LoVo (cell line): Measurements from ENCODE around the gene DLGAP1.

Source experiments
- DNase-seq: peaks from one replicate; pipeline ENCODE4 v3.0.0-alpha.2; 2016; ENCODE audit warnings: low spot score

DLGAP1 gene

DNA sequence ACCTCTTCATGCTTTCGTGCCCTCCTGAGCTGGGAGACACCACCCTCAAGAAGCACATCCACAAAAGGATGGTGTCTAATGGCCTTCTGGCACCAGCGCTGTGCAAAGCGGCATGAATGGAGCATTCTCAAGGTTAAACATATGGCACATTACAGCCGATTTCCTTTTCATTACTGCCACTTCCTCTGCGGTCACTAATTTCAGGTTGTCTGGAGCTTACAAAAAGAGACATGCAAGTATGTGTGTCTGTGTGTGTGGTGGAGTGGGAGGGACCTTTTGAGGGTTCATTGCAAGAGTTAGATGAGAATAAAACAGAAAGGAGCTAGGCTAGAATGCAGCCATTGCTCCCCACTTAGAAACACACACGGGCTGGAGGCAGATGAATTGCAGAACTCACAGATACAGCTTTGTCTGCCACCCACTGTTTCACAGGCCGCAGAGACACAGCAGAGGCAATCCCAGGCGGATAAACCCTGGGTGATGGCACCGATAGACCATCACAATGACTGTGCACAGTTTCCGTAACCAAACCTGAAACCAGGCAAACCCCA, 929.2 kb downstream of the DLGAP1 start:
- no peak for DNase-seq

DNA sequence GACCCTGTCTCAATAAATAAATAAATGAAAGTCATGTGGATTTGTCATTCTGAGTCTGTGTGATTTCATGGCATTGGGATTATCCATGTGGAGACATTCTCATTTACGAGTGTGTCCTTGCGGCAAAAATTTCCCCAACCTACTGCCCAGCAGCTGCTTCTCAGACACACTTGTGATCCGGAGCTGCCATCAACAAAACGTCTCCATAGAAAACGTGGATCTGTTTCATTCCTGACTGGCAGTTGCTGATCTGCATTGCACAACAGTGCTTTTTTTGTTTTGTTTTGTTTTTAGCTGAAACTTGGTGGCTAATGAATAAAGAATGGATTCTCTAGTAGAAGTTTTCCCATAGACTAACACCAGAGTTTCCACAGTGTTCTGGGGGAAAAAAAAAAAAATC, 930.4 kb downstream of the DLGAP1 start:
- DNase-seq: no peak

DNA sequence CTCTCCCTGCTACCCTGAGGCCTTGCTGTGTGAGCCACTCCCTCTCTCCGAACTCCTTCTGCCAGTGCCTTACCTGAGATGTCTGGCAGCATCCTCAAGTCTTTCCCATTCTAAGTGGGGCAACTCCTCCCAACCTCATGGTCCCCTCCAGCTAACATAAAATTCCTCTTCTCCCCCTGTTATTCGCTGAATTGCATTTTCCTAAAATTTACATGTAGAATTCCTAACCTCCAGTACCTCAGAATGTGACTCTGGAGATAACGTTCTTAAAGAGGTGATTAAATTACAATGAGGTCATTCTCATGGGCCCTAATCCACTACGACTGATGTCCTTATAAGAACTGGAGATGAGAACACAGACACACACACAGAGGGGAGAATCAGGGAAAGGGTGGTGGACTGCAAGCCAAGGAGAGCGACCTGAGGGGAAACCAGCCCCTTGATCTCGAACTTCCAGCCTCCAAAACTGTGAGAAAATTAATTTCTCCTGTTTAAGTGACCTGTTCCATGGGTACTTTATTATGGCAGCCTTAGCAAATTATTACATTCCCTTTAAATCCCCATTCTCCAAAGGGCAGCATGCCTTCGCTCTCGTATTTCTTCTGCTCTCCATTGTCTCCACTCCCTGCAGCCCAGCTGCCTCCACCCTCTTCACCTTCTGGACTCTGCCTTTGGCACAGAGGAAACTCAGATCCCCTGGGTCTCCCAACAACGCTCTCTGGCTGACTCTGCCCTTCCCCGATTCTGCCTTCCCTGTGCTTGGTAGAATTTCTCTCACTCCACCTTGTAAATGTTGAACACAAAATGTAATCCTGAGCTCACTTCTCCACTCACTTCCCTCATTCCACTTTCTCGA, 934.6 kb downstream of the DLGAP1 start:
- DNase-seq: no peak

DNA sequence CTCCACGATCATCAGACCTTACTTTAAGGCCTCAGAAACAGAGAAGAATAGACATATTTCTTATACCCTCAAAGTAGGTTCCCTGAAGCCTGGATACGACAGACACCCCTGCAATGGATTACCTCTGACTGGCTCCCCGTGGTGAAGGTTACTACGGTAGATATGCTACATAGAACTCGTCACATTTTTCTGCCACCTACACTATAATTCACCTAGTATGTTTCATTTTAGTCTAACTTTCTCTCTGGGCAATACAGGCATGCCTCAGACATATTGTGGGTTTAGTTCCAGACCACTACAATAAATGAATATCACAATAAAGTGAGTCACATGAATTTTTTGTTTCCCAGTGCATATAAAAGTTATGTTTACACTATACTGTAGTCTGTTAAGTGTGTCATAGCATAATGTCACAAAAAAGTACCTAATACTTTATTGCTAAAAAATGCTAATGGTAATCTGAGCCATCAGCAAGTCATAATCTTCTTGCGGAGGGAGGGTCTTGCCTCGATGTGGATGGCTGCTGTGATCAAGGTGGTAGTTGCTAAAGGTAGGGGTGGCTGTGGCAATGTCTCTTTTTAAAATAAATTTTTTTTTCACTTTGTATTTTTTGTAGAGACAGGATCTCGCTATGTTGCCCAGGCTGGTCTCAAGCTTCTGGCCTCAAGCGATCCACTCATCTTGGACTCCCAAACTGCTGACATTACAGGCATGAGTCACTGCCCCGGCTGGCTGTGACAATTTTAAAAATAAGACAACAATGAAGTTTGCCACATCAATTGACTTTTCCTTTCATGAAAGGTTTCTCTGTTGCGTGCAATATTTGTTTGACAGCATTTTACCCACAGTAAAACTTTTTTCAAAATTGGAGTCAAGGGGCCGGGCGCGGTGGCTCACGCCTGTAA, 940.5 kb downstream of the DLGAP1 start:
- no peak for DNase-seq

DNA sequence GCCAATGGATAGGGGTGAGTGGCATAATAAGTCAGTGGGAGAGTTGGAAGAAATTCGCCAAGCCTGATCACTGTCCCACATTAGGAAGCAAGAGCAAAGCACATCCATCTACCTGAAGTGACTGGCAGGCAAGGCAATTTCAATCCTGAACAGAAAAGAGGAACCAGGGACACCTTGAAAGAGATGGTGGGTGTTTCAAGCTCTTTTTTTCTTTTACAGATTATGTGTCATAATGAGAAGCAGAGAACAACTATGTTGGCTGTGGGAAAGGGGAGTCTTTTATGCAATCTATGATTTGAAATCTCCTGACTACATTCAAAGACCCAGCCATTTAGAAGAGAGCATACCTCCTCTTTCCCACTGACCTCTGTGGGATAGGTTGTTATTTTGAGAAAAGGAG, 941.6 kb downstream of the DLGAP1 start:
- DNase-seq: no peak

DNA sequence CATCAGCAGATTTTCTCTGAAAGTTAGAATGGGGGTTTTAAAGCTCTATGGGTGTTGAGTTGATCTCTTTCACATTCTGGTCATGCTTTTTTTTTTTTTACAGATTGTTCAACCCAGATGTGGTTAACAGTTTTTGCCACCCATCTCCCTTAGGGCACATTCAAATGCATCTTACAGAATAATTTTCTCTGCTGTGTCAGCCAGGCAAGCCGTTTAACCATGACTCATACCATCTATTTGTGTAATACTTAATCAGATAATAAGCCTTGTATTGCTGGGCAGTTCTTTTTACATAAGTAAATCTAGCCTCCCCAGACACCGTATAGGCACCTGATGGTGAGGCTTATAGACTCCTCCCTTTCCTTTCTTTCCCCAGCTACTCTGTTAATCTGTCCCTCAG, 943.1 kb downstream of the DLGAP1 start:
- peak; percentile 11 for DNase-seq

DNA sequence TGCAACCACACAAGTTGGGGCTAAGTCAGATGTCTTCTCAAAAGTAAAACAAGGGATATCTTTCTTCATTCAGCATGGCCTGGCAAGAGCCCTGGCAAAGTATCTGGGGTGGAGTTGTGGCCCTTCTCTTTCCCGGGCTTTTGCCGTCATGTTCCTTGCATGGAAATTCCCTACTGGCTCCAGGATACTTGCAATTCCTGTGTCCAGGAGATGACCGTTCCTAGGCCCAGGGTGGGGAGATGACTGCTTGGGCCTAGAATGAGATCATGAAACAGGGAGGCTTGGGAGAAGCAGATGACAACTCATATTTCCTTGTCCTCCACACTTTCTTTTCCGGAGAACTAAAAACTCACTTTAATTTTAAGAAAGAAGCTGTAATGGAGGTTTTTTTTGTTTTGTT, 944.2 kb downstream of the DLGAP1 start:
- DNase-seq: no peak

DNA sequence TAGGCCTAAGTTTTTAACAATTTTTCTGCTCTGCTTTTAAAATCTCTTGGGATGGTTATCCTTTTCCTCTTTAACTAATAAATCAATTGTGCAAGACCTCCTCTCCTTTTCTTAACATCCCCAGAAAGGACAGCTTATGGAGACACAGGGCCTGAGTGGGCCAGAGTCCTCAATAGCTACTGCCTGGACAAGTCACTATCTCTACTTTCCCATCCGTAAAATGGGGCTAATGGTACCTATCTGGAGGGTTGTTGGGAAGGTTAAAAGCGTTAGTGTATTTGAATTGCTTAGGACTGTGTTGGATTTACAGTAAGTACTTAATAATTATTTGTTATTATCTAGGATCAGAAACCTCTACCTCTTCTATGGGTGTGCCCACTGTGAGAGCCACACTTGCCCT, 945.1 kb downstream of the DLGAP1 start:
- DNase-seq: no peak

DNA sequence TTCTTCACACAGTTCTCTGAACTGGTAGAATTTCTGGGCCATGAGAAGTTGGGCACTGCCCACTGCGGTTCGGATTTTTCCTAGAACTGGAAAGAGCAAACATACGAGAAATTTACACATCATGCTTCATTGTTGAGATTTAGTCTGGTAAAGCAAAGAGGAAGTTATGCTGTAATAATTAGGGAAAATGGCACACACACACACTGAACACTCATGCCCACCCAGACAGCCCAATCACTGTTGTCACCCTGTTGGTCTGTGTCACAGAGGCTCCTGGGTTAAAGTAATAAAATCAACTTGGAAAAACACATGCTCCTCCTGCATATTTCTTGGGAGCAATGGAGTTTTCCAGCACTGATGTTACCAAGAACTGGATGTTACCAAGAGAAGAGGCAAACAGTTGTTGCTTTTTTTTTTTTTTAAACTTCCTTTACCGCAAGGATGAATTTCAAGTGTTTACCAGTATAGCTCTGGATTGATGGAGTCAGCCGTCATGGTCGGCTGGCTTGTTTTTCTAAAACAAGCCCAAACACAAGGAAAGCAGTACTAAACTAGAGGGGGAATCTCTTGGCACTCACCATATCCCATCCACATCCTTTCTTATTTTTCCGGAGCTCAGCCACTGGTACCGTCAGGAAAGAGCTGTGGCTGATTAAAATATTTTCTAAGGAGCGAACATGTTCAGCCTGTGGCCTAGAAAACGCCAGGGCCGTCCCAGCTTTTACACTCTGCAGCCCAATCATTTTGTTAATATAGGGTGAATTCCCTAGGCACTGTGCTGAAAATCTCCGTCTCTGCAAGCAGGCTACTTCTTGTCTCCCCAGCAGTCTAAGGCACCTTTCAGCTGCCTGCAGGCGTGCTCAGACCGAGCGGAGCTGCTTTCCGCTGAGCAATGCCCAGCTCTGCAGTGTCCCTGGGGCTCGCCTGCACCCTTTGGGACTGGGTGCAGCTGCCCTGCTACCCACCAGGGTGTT, 946.2 kb downstream of the DLGAP1 start:
- DNase-seq: no peak

DNA sequence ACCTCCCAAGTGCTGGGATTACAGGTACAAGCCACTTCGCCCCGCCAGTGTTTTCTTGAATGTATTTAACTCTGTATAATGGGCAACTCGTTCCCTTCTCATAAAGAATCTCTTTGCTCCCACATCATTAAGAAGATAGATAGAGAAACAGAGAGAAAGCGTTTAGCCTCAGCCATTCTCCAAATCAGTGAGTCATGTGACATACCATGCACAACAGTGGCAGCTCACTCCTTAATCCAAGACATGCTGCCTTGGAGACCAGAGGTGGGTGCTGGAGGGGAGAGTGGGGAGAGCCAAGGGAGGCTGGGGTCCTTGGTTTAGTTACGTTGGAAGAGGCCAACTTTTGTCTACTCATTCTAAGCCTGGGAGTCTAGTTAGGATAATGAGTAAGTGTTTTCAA, 950.5 kb downstream of the DLGAP1 start:
- no peak for DNase-seq

DNA sequence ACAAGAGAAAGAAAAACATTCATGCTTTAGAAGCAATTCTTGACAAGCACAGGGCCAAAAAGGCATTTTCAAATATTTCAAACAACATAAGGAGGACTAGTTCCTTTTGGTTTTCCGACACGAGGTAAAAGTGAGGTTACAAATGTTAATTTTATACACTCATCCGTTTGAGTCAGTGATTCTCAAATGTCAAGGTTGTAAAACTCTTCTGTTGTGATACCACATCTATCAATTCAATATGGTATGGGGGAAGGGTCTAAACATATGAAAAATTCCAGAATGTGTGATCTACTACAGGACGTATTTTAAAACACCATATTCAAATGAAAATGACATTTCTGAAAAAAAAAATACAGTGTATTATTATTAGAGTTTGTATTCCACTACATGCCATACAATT, 952.5 kb downstream of the DLGAP1 start:
- no peak for DNase-seq

DNA sequence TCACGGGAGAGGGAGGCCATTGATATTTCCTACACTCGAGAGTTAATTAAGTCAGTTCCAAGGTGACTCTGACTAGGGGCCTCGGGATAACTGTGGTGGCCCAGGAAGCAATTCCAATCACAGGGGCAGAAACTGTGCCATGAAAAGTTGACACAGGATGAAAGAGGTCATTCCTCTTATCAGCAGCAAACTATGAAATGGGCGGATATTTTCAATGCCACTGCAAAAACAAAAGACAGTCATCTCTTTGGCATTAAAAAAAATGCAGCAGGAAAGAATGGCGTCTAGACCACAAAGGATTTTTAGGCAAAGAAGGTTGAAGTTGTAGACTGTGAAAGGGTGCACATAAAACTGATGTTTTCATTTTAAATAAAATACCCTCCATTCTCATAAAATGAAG, 955.1 kb downstream of the DLGAP1 start:
- no peak for DNase-seq

DNA sequence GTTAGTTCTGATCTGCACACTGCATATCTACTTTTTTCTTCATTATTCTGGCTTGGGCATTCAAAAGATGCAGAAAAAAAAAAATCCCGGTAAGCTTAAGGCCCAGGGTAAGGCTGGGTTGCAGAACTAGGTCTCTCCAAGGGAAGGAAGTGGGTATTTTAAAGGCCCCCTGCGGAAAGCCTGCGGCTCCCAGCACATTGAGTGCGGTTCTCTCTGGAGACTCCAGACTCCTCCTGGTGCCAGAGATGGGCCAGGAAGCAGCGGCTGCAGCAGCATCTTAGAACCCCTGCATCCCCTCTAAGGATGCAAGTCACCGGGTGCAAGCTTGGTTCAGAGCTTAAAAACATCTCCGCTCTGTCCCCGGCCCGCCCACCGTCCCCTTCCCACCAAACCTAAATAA, 955.6 kb downstream of the DLGAP1 start:
- DNase-seq: no peak

DNA sequence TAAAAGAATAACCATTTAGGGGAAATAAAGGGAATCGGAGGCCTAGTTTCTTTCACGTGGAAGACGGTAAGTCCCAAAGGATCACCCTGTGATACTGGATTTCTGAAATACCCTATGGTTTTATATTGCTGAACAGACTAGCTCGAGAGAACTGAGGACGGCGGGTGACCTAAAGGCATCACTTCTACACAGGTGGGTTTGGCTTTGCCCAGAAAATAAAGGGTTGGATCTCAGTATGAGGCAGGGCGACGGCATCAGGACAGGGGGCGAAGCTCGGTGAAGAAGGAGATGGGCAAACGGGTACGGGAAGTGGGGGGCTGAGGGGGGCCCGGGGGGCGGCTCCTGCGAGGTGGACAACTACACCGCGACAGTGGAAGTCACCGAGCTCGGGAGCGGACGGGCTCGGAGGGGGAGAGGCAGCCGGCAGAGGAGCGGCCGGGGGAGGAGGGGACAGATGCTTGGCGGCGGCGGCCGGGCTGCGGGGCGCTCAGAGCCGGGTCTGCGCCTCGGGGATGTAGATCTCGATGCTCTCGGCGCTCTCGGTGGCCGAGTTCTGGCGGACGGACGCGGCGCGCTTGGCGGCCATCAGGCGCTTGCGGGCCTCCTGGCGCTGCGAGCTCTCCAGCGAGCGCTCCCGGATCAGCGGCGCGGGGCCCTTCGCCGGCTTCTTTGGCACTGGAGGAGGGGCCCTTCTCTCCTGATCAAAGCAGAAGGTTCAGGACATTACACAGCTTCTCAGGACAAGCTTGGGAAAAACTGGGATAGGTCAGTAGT, 956.2 kb downstream of the DLGAP1 start:
- DNase-seq: no peak

DNA sequence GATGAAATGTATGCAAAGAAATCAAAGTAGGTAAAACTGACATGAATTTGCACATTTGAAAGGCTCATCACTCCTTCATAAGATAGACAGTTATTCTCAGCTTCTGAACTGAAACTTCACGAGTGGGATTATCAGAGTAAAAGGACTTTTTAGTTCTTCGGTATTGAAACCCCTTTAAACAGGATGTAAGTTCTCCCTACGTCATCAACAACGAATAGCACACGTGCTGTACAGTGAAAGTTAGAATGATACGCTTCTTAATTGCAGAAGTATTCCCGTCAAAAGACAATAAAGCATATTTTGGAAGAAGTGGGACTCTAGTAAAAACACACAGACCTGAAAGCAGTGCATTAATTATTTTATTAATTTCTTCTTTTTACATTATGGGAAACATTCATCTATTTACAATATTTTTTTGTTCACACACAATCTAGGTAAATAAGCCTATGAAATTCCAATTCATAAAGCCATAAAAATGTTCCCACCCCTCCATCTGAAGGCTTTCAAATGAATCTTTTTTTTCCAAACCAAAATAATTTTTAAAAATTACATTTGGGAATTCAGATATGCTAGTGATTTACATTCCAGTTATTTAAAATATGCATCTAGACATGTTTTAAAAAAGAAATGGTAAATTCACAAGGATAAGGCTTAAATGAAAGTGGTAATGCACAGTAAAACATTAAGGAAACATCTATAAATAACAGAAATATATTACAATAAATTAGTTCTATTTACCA, 959.2 kb downstream of the DLGAP1 start:
- DNase-seq: no peak

DNA sequence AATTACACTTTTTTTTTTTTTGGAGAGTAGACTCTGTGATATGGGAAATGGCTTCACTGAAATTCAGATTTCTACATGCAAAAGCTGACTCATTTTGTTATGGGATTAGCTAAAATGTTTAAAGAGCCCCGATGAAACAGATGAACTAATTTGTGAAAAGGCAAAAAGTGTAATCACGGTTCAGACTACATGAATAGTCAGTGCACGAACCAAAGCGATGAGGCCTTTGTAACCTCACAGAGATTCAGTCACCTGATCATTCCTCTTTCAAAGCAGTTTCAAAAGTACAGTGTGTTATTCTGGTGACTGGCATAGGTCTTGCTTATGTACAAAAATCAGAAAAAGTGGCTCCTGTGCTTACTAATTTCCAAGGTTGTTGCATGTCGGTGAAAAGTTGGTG, 960.5 kb downstream of the DLGAP1 start:
- DNase-seq: no peak

DNA sequence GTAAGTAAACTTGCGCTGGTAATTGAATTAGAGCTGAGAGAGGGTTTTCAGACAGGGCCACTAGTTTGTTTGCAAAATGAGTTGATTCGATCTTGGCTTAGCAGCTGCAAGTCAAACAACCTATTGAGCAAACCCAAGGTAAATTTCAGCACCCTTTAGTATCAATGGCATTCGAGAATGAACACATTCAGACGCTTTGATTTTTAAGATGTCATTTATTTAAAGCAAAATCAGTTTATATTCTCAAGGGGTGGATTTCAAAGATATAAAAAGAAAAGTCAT, 960.9 kb downstream of the DLGAP1 start:
- no peak for DNase-seq

DNA sequence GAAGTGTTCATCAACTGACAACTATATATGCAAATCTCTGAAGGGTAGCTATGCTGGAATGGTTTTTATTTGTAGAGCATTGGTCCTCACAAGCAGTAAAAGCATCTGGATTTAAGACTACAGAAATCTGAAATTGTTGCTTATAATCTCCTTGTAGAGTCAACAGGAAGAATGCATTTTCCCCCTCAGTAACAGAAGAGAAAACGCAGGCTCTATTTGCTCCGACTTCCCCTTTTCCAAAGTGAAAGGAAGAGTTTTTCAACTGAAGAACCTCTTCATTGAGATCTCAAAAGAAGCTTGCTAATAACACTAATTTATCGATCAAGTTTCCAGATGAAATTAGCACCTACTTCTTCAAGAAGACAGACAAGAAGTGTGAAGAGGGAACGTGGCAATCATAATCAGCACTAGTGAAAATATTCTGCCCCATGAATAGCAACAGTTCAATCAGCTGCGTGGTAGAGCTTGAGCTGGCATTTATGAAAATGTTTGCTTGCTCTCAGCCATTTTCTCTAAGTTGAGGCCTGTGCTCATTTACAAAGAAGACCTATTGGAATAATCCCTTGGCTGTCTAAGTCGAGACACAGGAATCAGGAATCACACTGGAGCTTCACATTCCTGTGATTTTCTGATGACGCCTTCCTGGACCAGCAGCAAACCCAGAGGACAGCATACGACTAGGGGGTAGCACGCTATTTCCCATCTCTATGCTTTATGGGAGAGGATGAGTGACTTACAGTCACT, 961.4 kb downstream of the DLGAP1 start:
- DNase-seq: no peak

DNA sequence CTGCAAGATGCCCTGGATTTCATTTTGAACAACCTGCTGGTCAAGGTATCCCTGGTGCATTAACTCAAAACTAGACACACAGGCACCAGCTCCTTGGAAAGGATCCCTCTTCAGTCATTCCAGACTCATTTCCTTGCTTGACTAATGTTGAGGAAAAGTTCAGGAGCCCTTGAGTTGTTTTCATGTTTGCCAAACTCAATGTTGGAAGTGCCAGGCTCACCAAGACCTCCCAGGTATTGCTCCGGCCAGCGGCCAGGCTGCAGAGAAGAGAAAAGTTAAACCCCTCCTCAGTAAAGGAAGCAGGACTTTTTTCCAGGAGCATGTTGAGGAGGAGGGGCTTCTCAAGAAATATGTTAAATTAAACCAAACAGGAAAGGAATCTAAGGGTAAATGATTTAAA, 962.4 kb downstream of the DLGAP1 start:
- DNase-seq: no peak
